AG09309 (cell line): ENCODE data around the gene GPHN.
"Not testable (repeated sequence)": the region's sequence is repeated elsewhere in the genome, so short reads cannot be mapped to it uniquely, and the experiment has no call there.

ENCODE experiments used
- DNase-seq: peaks from one replicate; pipeline ENCODE4 v3.0.0-alpha.2; 2010; ENCODE audit warnings: low read depth
- H3K4me3 ChIP-seq: 2 replicates; pipeline ENCODE4 v1.5.1; 2011; ENCODE audit warnings: mild to moderate bottlenecking, low read depth, low read length, moderate library complexity; ENCODE audit not compliant: control insufficient read depth
- TF ChIP-seq, protein P1 (sequence below): IDR thresholded peaks from 2 replicates; pipeline ENCODE4 v1.5.1; 2011; ENCODE audit warnings: mild to moderate bottlenecking, low read depth, low read length, inconsistent platforms; ENCODE audit not compliant: insufficient read depth, control insufficient read depth; ENCODE audit errors: missing control alignments

The GPHN gene

DNA sequence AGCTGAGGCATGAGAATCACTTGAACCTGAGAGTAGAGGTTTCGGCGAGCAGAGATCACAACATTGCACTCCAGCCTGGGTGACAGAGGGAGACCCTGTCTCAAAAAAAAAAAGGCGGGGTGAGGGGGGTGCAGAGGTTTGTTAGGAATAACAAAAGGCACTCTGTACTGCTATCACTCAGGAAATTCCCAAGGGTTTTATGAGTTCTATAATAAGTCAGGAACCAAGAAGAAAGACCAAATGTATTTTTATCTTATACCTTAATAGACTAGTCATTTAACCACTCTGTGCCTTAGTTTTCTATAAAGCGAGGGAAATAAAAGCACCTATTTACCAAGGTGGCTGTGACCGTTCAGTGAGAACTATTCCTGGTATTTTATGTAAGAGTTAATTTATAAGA is 319.2 kb downstream of the GPHN start:
- TF ChIP-seq, protein P1, sequence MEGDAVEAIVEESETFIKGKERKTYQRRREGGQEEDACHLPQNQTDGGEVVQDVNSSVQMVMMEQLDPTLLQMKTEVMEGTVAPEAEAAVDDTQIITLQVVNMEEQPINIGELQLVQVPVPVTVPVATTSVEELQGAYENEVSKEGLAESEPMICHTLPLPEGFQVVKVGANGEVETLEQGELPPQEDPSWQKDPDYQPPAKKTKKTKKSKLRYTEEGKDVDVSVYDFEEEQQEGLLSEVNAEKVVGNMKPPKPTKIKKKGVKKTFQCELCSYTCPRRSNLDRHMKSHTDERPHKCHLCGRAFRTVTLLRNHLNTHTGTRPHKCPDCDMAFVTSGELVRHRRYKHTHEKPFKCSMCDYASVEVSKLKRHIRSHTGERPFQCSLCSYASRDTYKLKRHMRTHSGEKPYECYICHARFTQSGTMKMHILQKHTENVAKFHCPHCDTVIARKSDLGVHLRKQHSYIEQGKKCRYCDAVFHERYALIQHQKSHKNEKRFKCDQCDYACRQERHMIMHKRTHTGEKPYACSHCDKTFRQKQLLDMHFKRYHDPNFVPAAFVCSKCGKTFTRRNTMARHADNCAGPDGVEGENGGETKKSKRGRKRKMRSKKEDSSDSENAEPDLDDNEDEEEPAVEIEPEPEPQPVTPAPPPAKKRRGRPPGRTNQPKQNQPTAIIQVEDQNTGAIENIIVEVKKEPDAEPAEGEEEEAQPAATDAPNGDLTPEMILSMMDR, result no peak
- no peak for DNase-seq
- no peak overlapping the region for H3K4me3 ChIP-seq

DNA sequence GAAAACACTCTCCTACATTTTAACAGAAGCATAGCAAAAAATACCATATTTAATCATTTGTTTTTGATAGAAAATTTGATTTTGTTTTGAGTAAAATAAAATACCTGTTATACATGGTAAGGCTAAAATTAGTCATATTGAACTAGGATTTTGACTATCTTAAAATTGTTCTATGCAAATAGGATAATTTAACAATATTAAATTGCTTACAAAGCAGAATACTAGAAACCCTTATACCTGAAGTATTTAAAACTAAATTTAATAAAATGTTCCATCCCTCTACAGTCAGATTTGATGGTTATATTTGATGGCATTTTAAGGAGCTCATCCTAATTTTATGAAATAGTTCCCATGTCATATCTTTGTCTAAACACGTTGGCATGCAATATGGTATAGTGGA is 323.2 kb downstream of the GPHN start:
- no peak for DNase-seq
- H3K4me3 ChIP-seq, result no peak overlapping the region
- TF ChIP-seq, protein P1, result no peak

DNA sequence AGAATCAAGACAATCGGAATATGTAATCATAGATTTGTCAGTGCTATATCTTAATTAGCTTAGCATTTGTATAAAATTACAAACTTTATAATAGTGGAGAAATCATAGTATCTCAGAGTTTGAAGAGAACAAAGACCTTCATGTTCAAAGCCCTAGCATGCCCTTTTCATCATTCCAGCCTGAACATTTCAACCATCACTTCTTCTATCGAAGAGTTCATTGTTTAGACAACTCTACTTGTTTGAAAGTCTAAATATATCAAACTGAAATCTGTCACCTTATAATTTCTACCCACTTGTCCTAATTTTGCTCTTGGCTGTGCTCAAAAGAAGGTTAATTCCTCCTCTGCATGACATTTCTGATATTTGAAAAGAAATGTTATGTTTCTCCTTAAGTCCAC is 325.9 kb downstream of the GPHN start:
- TF ChIP-seq, protein P1, result no peak
- no peak overlapping the region for H3K4me3 ChIP-seq
- DNase-seq, result no peak

DNA sequence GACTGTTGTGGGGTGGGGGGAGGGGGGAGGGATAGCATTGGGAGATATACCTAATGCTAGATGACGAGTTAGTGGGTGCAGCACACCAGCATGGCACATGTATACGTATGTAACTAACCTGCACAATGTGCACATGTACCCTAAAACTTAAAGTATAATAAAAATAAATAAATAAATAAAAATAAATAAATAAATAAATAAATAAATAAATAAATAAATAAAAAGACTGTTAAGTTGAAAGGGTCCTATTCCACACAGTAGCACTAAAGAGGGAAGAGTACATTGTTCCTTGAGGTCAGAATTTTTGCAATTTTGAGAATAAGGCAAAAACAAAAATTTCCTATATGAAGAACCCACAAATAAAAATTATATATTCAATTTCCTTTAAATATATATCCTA is 329.5 kb downstream of the GPHN start:
- not testable (repeated sequence) for H3K4me3 ChIP-seq, DNase-seq

DNA sequence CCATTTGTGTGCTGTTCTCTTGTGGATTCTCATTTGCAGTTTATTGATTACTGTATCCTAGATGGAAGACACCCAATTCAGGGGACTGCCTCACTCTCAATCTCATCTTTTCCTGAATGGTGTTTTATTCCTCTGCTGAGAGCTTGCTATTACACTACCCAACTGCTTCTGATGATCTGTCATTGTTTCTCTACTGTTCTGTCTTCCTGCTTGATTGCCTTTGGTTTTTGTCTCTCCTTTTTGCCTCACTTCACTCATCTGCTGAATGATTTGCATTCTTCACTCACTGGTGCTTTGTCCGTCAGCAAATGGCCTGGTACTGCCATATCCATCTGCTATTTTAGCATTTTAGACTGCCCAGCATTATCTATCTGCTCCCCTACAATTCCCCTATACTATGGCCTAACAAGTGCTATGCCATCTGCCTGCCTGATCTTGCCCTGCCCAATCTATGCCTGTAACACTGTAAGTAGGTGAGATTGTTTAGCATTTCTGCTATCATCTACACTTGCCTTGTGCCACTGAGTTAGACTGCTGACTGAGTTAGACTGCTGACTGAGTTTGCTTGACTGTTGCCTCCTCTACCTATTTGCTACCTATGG is 335.1 kb downstream of the GPHN start:
- no peak overlapping the region for H3K4me3 ChIP-seq
- TF ChIP-seq, protein P1, result no peak
- DNase-seq, result no peak

DNA sequence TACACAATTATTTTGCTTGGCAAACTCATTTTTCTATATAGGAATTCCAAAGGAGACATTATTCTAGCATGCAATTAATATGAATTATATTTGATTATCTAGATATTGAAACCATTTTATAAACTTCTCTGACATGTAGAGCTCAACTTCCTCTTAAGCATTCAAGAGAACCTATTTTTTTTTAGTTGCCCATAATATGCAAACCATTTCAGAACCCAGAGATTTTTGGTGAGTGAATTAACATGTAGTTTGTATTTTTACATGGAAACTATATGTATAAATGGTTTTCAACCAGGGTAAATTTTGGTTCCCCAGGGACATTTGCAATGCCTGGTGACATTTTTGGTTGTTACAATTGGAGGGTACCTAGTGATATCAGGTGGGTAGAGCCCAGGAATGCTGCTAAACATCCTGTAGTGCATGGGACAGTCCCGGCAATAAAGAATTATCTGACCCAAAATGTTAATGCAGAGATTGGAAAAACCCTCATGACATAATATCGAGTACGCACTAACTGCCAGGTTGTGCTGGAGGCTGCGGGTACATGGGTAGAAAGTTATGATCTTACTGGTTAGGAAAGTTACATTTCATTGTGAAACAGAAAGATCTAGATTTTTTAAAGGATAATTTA is 342.4 kb downstream of the GPHN start:
- DNase-seq, result no peak
- no peak overlapping the region for H3K4me3 ChIP-seq
- TF ChIP-seq, protein P1, result no peak

DNA sequence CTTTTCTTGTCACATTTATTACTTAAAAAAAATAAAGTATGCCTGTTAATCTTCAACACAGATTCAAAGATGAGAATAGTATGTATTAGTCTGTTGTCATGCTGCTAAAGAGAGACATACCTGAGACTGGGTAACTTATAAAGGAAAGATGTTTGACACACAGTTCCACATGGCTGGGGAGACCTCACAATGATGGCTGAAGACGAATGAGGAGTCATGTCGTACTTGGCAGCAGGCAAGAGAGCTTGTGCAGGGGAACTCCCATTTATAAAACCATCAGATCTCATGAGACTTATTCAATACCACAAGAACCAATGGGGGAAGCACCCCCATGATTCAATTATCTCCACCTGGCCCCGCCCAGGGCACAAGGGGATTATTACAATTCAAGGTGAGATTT is 345.4 kb downstream of the GPHN start:
- DNase-seq, result no peak
- H3K4me3 ChIP-seq, result no peak overlapping the region
- TF ChIP-seq, protein P1, result no peak
